H1 (cell line): ENCODE measurements around the gene OR8B12. TPM values are rescaled to one million over a fixed set of nuclear protein-coding genes. Genes with fewer than 3 reads are reported as not detected.

Source experiments
- CTCF ChIA-PET: fragments of 300-600 bp; sonication (Branson Sonifier 250); formaldehyde crosslinking; loops from one replicate; lab custom pipeline; 2021; ENCODE audit not compliant: partially characterized antibody; lab: Charles Lee
- POLR2A ChIA-PET: fragments of 300-600 bp; sonication (Branson Sonifier 250); formaldehyde crosslinking; loops from one replicate; lab custom pipeline; 2021; ENCODE audit warnings: inconsistent platforms; ENCODE audit not compliant: partially characterized antibody; lab: Charles Lee
- DNase-seq, 2 experiments: peaks; one replicate each; pipeline versions ENCODE4 v3.0.0 to v3.0.0-alpha.2; 2010 to 2022; ENCODE audit warnings: low spot score in 2 of 2, low read depth in 1 of 2, mixed read lengths in 1 of 2
- FAIRE-seq: peaks from 2 replicates; lab custom pipeline; 2011; peaks lifted over from hg19 to GRCh38; lab: Jason Lieb, UNC
- H2AFZ ChIP-seq: 2 replicates; pipeline ENCODE4 v1.8.1; 2012; ENCODE audit warnings: low read length, inconsistent platforms
- H2AK5ac ChIP-seq: 2 replicates; pipeline ENCODE4 v1.6.1; 2013; ENCODE audit warnings: low read depth, low read length
- H2BK120ac ChIP-seq: replicated peaks from 2 replicates; pipeline ENCODE3; 2013; ENCODE audit warnings: low read depth, low read length, inconsistent platforms
- H2BK12ac ChIP-seq: 2 replicates; pipeline ENCODE4 v1.6.1; 2013; ENCODE audit warnings: low read depth, low read length
- H2BK15ac ChIP-seq: 2 replicates; pipeline ENCODE4 v1.6.1; 2013; ENCODE audit warnings: low read length
- H2BK20ac ChIP-seq: 2 replicates; pipeline ENCODE4 v1.6.1; 2013; ENCODE audit warnings: low read length
- H2BK5ac ChIP-seq: 2 replicates; pipeline ENCODE4 v1.6.1; 2013; ENCODE audit warnings: low read depth, low read length
- H3K14ac ChIP-seq: 2 replicates; pipeline ENCODE4 v1.6.1; 2013; ENCODE audit warnings: inconsistent platforms; ENCODE audit not compliant: insufficient read length
- H3K18ac ChIP-seq: 2 replicates; pipeline ENCODE4 v1.6.1; 2013; ENCODE audit warnings: low read length; ENCODE audit errors: extremely low read depth
- H3K23ac ChIP-seq: 2 replicates; pipeline ENCODE4 v1.6.1; 2013; ENCODE audit warnings: inconsistent platforms; ENCODE audit not compliant: insufficient read length
- H3K23me2 ChIP-seq: 2 replicates; pipeline ENCODE4 v1.6.1; 2013; ENCODE audit warnings: low read depth, low read length
- H3K27ac ChIP-seq: 2 replicates; pipeline ENCODE4 v1.6.1; 2011; ENCODE audit warnings: low read depth, low read length, inconsistent platforms
- H3K27me3 ChIP-seq, 4 experiments: replicated peaks in 1 of 4; 1 replicate in 1 of 4; 2 replicates in 3 of 4; pipeline versions ENCODE4 v1.6.1 to v1.8.1; 2011 to 2013; ENCODE audit warnings: low read length in 3 of 4, mild to moderate bottlenecking in 3 of 4, inconsistent platforms in 2 of 4, mixed read lengths in 2 of 4, moderate library complexity in 1 of 4; ENCODE audit not compliant: control insufficient read depth in 3 of 4, insufficient read depth in 3 of 4; ENCODE audit errors: extremely low read depth in 1 of 4
- H3K36me3 ChIP-seq, 4 experiments: 2 replicates each; pipeline versions ENCODE4 v1.6.1 to v1.8.1; 2011 to 2013; ENCODE audit warnings: mild to moderate bottlenecking in 4 of 4, low read length in 3 of 4, moderate library complexity in 2 of 4, control low read depth in 1 of 4, inconsistent platforms in 1 of 4; ENCODE audit not compliant: insufficient read depth in 4 of 4, control insufficient read depth in 2 of 4
- H3K4ac ChIP-seq: replicated peaks from 2 replicates; pipeline ENCODE3; 2013; ENCODE audit warnings: low read length, low read depth, mixed read lengths, inconsistent platforms; ENCODE audit not compliant: insufficient read length
- H3K4me1 ChIP-seq, 4 experiments: replicated peaks in 1 of 4; 1 replicate in 1 of 4; 2 replicates in 3 of 4; pipeline versions ENCODE4 v1.6.1 to v1.8.1; 2011 to 2013; ENCODE audit warnings: low read length in 3 of 4, inconsistent platforms in 2 of 4, mixed read lengths in 1 of 4; ENCODE audit not compliant: insufficient read depth in 4 of 4, control insufficient read depth in 3 of 4
- H3K4me2 ChIP-seq, 2 experiments: 2 replicates each; pipeline versions ENCODE4 v1.6.1 to v1.8.1; 2011 to 2013; ENCODE audit warnings: low read depth in 2 of 2, low read length in 2 of 2, control low read depth in 1 of 2, inconsistent platforms in 1 of 2, mild to moderate bottlenecking in 1 of 2; ENCODE audit not compliant: insufficient read depth in 1 of 2
- H3K4me3 ChIP-seq, 4 experiments: fragments of 200-600, 300-600 bp in 1 of 4; sonication (generic), shearing (Covaris generic), sonication (Bioruptor Twin) in 1 of 4; 2 replicates each; pipeline versions ENCODE4 v1.5.1 to v1.8.1; 2011 to 2016; ENCODE audit warnings: low read length in 4 of 4, low read depth in 3 of 4, control low read depth in 2 of 4, inconsistent platforms in 2 of 4, mild to moderate bottlenecking in 2 of 4, mixed read lengths in 1 of 4, moderate library complexity in 1 of 4; ENCODE audit not compliant: insufficient read depth in 2 of 4; ENCODE audit errors: extremely low read depth in 1 of 4
- H3K56ac ChIP-seq: replicated peaks from 2 replicates; pipeline ENCODE3; 2013; ENCODE audit warnings: low read depth, mild to moderate bottlenecking, mixed read lengths, low read length, inconsistent platforms; ENCODE audit not compliant: insufficient read length
- H3K79me1 ChIP-seq: 2 replicates; pipeline ENCODE4 v1.6.1; 2013; ENCODE audit warnings: low read depth, low read length, control low read depth
- H3K79me2 ChIP-seq, 2 experiments: 2 replicates each; pipeline versions ENCODE4 v1.6.1 to v1.8.1; 2012 to 2013; ENCODE audit warnings: low read length in 2 of 2, mild to moderate bottlenecking in 2 of 2, inconsistent platforms in 1 of 2; ENCODE audit not compliant: insufficient read depth in 2 of 2, control insufficient read depth in 1 of 2
- H3K9ac ChIP-seq, 4 experiments: replicated peaks in 1 of 4; 1 replicate in 1 of 4; 2 replicates in 3 of 4; pipeline versions ENCODE4 v1.6.1 to v1.8.1; 2011 to 2013; ENCODE audit warnings: low read depth in 3 of 4, low read length in 3 of 4, control low read depth in 2 of 4, mild to moderate bottlenecking in 2 of 4, moderate library complexity in 2 of 4, inconsistent platforms in 1 of 4; ENCODE audit errors: extremely low read depth in 1 of 4
- H3K9me3 ChIP-seq, 2 experiments: 2 replicates each; pipeline versions ENCODE4 v1.6.1 to v1.8.1; 2012 to 2013; ENCODE audit warnings: mild to moderate bottlenecking in 2 of 2, moderate library complexity in 2 of 2, control low read depth in 1 of 2, inconsistent platforms in 1 of 2, low read depth in 1 of 2, low read length in 1 of 2, mixed read lengths in 1 of 2; ENCODE audit not compliant: insufficient read depth in 2 of 2
- H4K20me1 ChIP-seq, 2 experiments: replicated peaks in 1 of 2; 2 replicates each; pipeline versions ENCODE3 to v1.8.1; 2011 to 2013; ENCODE audit warnings: inconsistent platforms in 2 of 2, low read length in 2 of 2, mild to moderate bottlenecking in 1 of 2; ENCODE audit not compliant: insufficient read depth in 2 of 2, control insufficient read depth in 1 of 2
- H4K5ac ChIP-seq: 2 replicates; pipeline ENCODE4 v1.6.1; 2013; ENCODE audit warnings: low read length, low read depth, mixed read lengths, inconsistent platforms; ENCODE audit not compliant: insufficient read length
- H4K8ac ChIP-seq: 2 replicates; pipeline ENCODE4 v1.8.0; 2013; ENCODE audit warnings: mild to moderate bottlenecking, moderate library complexity, low read length, inconsistent platforms; ENCODE audit not compliant: insufficient read depth; ENCODE audit errors: extremely low read depth
- H4K91ac ChIP-seq: replicated peaks from 2 replicates; pipeline ENCODE3; 2013; ENCODE audit warnings: low read length, mixed read lengths, inconsistent platforms; ENCODE audit not compliant: insufficient read length
- ATF3 ChIP-seq: IDR thresholded peaks from 2 replicates; pipeline ENCODE4 v1.6.1; 2011; ENCODE audit warnings: low read depth, mild to moderate bottlenecking, low read length; ENCODE audit not compliant: insufficient read depth
- BCL11A ChIP-seq, 2 experiments: IDR thresholded peaks; one replicate each; pipeline ENCODE4 v1.6.1; 2011; ENCODE audit warnings: low read depth in 2 of 2, low read length in 2 of 2, mild to moderate bottlenecking in 2 of 2
- CTBP2 ChIP-seq: IDR thresholded peaks from 2 replicates; pipeline ENCODE4 v1.7.0; 2011; ENCODE audit warnings: borderline replicate concordance, mild to moderate bottlenecking, moderate library complexity, mixed read lengths, low read length; ENCODE audit not compliant: insufficient read depth, insufficient read length
- EGR1 ChIP-seq: IDR thresholded peaks from 2 replicates; pipeline ENCODE4 v1.6.1; 2011; ENCODE audit warnings: low read depth, low read length, borderline replicate concordance
- FOSL1 ChIP-seq: IDR thresholded peaks from 2 replicates; pipeline ENCODE4 v1.6.1; 2011; ENCODE audit warnings: mild to moderate bottlenecking, low read depth, low read length, moderate library complexity; ENCODE audit not compliant: insufficient read depth
- GTF2F1 ChIP-seq: IDR thresholded peaks from 2 replicates; pipeline ENCODE4 v1.6.1; 2012; ENCODE audit warnings: low read depth, low read length, improper control_type of control experiment, borderline replicate concordance
- NANOG ChIP-seq: IDR thresholded peaks from 2 replicates; pipeline ENCODE4 v1.6.1; 2011; ENCODE audit warnings: low read length, low read depth, mild to moderate bottlenecking, inconsistent platforms; ENCODE audit not compliant: insufficient read depth, poor library complexity, severe bottlenecking
- POLR2A ChIP-seq, 2 experiments: IDR thresholded peaks; 1 replicate in 1 of 2; 2 replicates in 1 of 2; pipeline ENCODE4 v1.6.1; 2011; ENCODE audit warnings: low read depth in 2 of 2, low read length in 2 of 2, mild to moderate bottlenecking in 2 of 2; ENCODE audit errors: control extremely low read depth in 1 of 2
- RAD21 ChIP-seq, 2 experiments: IDR thresholded peaks in 1 of 2; conservative IDR thresholded peaks in 1 of 2; 2 replicates each; pipeline ENCODE4 v1.6.1; 2011; ENCODE audit warnings: low read depth in 2 of 2, low read length in 2 of 2, improper control_type of control experiment in 1 of 2, inconsistent platforms in 1 of 2, mild to moderate bottlenecking in 1 of 2, moderate library complexity in 1 of 2
- RBBP5 ChIP-seq: IDR thresholded peaks from 2 replicates; pipeline ENCODE4 v1.7.1; 2012; ENCODE audit warnings: low read depth, mild to moderate bottlenecking, inconsistent platforms, low read length, moderate library complexity, borderline replicate concordance
- SIRT6 ChIP-seq: IDR thresholded peaks from one replicate; pipeline ENCODE4 v1.7.1; 2012; ENCODE audit warnings: low read length, inconsistent platforms
- TAF1 ChIP-seq: IDR thresholded peaks from 2 replicates; pipeline ENCODE4 v1.6.1; 2011; ENCODE audit warnings: mild to moderate bottlenecking, low read depth, low read length
- YY1 ChIP-seq: IDR thresholded peaks from 2 replicates; pipeline ENCODE4 v1.6.1; 2011; ENCODE audit warnings: low read depth, mild to moderate bottlenecking, low read length
- WGBS, 2 experiments: shearing (Covaris generic) in 1 of 2; methylation state at CpG; one replicate each; pipeline versions ENCODE4 v1.1.6 to v1.1.7; 2013 to 2015; ENCODE audit warnings: low lambda C conversion rate in 2 of 2, mixed read lengths in 2 of 2, inconsistent platforms in 1 of 2, low coverage in 1 of 2, missing lambda C conversion rate in 1 of 2; ENCODE audit not compliant: insufficient replicate concordance in 2 of 2, insufficient coverage in 1 of 2, insufficient read length in 1 of 2; ENCODE audit errors: extremely low coverage in 1 of 2, missing lambda C conversion rate in 1 of 2; 5-methylcytosine and 5-hydroxymethylcytosine counted together
- polyA plus RNA-seq, 7 experiments: library from polyadenylated mRNA; depleted of rRNA in 3 of 7; stranded (reverse) in 5 of 7; unstranded in 2 of 7; fragments of >200 nt in 5 of 7; fragments of 200-250 nt in 2 of 7; gene quantifications; 1 replicate in 5 of 7; 2 replicates in 1 of 7; 4 replicates in 1 of 7; pipeline versions ENCODE4 v1.2.1 to v1.2.3, GENCODE V29; 2011 to 2013; ENCODE audit warnings: missing spikeins in 2 of 7, mixed read lengths in 2 of 7
- total RNA-seq: library from RNA; stranded (reverse); fragmentation: NEBNext Ultra II Directional; extraction: Animal tissue kit (Norgen Biotek cat#: 25700); gene quantifications from 2 replicates; pipeline ENCODE4 v1.2.1, GENCODE V29; 2021

OR8B12 gene
- total and polyA plus RNA-seq, 2 of the 8 experiments (the other 6 are each of a cell fraction or from before 2014, with no cell fraction given): not detected

- H3K14ac ChIP-seq: no peak overlapping the region
- no peak overlapping the region for H3K23ac ChIP-seq
- no peak overlapping the region for H2AK5ac ChIP-seq
- H3K27me3 ChIP-seq: no peaks in the 10 kb centered on the region
- peak overlapping the region; percentile 79 for H2AFZ ChIP-seq
- H4K8ac ChIP-seq: no peak overlapping the region; the same call in 1 of the 2 replicates
- H2BK120ac ChIP-seq: no peak overlapping the region
- FAIRE-seq: no peak
- H4K91ac ChIP-seq: no peak overlapping the region
- H3K79me2 ChIP-seq: no peaks in the 10 kb centered on the region
- H3K4me3 ChIP-seq: no peak overlapping the region
- H3K79me1 ChIP-seq: no peaks in the 10 kb centered on the region
- H3K18ac ChIP-seq: no peak overlapping the region
- no peak overlapping the region for H3K9ac ChIP-seq
- H4K20me1 ChIP-seq: no peaks in the 10 kb centered on the region
- H3K56ac ChIP-seq: no peak overlapping the region
- POLR2A ChIA-PET: no interaction called here
- DNase-seq: no peak
- H3K4ac ChIP-seq: no peak overlapping the region
- no peak overlapping the region for H4K5ac ChIP-seq
- CTCF ChIA-PET: interaction anchor here (0.5 to 1.8 kb wide), 4 partner anchors 18 to 867 kb away, joined by 3 to 7 read pairs (median 4); no protein-coding TSS in a partner anchor
- H2BK20ac ChIP-seq: no peak overlapping the region
- no peak overlapping the region for H2BK15ac ChIP-seq
- 92% methylated on average over 2 of the region's 2 CpGs; no CpG with 5 or more reads in 1 of the 2 experiments for WGBS, 2 experiments
- peaks cover 0 to 5% of the 10 kb centered on the region in 2 experiments; a peak in 1 of 4 replicates for H3K9me3 ChIP-seq
- peaks cover 0 to 5% (median under 1%) of the 10 kb centered on the region in 4 experiments; a peak in 4 of 7 replicates for H3K4me1 ChIP-seq
- H3K23me2 ChIP-seq: no peaks in the 10 kb centered on the region
- H3K36me3 ChIP-seq: no peaks in the 10 kb centered on the region
- H3K4me2 ChIP-seq: no peak overlapping the region
- 0 out of 2 replicates have a peak overlapping the region, but pooled peaks have one; percentile 68 for H2BK12ac ChIP-seq
- H2BK5ac ChIP-seq: no peak overlapping the region
- H3K27ac ChIP-seq: no peak overlapping the region
- TF ChIP-seq BCL11A (IDR thresholded peaks at IDR 0.05; ENCODE audit: low read depth in 2 of 2, low read length in 2 of 2): no peak
- no peak for TF ChIP-seq TAF1
- no peak for TF ChIP-seq RBBP5
- TF ChIP-seq CTBP2: no peak
- TF ChIP-seq SIRT6: no peak
- no peak for TF ChIP-seq ATF3
- no peak for TF ChIP-seq POLR2A (IDR thresholded peaks at IDR 0.05; ENCODE audit: control extremely low read depth in 1 of 2, low read depth in 2 of 2, low read length in 2 of 2)
- TF ChIP-seq EGR1: no peak
- TF ChIP-seq GTF2F1: no peak
- no peak for TF ChIP-seq FOSL1
- no peak for TF ChIP-seq YY1
- no peak for TF ChIP-seq NANOG
- TF ChIP-seq RAD21 (IDR thresholded peaks at IDR 0.05 in 1 of 2, conservative IDR thresholded peaks at IDR 0.05 in 1 of 2; ENCODE audit: low read depth in 2 of 2, low read length in 2 of 2): no peak
Measured at GRCh38 chr11:124533626-124534025, 9.8 kb downstream of the OR8B12 start.
